GM10266 (cell line): ENCODE data around the gene ALOX5.
"Not testable (repeated sequence)": the region's sequence is repeated elsewhere in the genome, so short reads cannot be mapped to it uniquely, and the experiment has no call there.

Source experiments
- DNase-seq: peaks from one replicate; pipeline ENCODE4 v3.0.0; 2012; ENCODE audit errors: extremely low spot score
- TF ChIP-seq, protein P1 (sequence below): IDR thresholded peaks from 2 replicates; pipeline ENCODE4 v1.5.1; 2012; ENCODE audit warnings: mild to moderate bottlenecking, low read depth; ENCODE audit not compliant: control insufficient read depth, insufficient read depth; ENCODE audit errors: missing control alignments

ALOX5 gene

DNA sequence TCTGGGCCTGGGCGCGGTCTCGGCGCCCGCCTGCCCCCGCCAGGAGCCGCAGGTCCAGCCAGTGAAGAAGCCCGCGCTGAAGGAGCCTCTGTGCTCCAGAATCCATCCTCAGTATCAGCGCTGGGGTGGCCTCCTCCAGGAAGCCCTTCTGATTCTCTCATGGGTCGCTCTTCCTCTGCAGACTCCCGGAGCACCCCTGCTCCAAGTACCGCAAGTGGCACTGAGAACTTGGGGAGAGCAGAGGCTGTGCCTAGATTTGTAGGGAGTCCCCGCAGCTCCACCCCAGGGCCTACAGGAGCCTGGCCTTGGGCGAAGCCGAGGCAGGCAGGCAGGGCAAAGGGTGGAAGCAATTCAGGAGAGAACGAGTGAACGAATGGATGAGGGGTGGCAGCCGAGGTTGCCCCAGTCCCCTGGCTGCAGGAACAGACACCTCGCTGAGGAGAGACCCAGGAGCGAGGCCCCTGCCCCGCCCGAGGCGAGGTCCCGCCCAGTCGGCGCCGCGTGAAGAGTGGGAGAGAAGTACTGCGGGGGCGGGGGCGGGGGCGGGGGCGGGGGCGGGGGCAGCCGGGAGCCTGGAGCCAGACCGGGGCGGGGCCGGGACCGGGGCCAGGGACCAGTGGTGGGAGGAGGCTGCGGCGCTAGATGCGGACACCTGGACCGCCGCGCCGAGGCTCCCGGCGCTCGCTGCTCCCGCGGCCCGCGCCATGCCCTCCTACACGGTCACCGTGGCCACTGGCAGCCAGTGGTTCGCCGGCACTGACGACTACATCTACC, at the start of gene ALOX5:
Gene ALOX5 (plus strand): TSS at position 641 of the 774 bp plus-strand sequence. CDS start 64 bp downstream, at position 705.
- DNase-seq: peak; percentile 73
- TF ChIP-seq, protein P1, sequence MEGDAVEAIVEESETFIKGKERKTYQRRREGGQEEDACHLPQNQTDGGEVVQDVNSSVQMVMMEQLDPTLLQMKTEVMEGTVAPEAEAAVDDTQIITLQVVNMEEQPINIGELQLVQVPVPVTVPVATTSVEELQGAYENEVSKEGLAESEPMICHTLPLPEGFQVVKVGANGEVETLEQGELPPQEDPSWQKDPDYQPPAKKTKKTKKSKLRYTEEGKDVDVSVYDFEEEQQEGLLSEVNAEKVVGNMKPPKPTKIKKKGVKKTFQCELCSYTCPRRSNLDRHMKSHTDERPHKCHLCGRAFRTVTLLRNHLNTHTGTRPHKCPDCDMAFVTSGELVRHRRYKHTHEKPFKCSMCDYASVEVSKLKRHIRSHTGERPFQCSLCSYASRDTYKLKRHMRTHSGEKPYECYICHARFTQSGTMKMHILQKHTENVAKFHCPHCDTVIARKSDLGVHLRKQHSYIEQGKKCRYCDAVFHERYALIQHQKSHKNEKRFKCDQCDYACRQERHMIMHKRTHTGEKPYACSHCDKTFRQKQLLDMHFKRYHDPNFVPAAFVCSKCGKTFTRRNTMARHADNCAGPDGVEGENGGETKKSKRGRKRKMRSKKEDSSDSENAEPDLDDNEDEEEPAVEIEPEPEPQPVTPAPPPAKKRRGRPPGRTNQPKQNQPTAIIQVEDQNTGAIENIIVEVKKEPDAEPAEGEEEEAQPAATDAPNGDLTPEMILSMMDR: no peak

DNA sequence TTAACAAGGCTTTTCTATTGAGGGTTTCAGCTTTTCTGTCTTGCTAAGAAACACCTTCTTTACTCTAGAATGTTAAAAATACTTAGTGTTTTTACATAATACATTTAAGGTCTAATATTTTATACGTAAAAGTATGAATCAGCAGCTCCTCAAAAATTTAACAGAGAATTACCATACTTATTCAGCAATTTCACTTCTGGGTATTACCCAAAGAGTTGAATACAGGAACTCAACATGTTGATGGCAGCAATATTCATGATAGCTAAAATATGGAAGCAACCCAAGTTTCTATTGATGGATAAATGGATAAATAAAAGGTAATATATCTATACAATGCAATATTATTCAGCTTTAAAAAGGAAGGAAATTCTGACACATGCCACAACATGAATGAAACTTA, 48.9 kb upstream of the ALOX5 start:
- TF ChIP-seq, protein P1: no peak
- no peak for DNase-seq

DNA sequence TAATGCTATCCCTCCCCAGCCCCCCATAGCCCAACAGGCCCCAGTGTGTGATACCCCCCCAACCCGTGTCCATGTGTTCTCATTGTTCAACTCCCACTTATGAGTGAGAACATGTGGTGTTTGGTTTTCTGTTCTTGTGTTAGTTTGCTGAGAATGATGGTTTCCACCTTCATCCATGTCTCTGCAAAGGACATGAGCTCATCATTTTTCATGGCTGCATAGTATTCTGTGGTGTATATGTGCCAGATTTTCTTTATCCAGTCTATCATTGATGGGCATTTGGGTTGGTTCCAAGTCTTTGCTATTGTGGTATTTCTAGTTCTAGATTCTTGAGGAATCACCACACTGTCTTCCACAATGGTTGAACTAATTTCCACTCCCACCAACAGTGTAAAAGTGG, 47.2 kb upstream of the ALOX5 start:
- not testable (repeated sequence) for DNase-seq

DNA sequence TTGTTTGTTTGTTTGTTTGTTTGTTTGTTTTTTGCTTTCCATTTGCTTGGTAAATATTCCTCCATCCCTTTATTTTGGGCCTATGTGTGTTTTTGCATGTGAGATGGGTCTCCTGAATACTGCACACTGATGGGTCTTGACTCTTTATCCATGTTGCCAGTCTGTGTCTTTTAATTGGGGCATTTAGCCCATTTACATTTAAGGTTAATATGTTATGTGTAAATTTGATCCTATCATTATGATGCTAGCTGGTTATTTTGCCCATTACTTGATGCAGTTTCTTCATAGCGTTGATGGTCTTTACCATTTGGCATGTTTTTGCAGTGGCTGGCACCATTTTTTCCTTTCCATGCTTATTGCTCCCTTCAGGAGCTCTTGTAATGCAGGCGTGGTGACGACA, 42.2 kb upstream of the ALOX5 start:
- DNase-seq: not testable (repeated sequence)

DNA sequence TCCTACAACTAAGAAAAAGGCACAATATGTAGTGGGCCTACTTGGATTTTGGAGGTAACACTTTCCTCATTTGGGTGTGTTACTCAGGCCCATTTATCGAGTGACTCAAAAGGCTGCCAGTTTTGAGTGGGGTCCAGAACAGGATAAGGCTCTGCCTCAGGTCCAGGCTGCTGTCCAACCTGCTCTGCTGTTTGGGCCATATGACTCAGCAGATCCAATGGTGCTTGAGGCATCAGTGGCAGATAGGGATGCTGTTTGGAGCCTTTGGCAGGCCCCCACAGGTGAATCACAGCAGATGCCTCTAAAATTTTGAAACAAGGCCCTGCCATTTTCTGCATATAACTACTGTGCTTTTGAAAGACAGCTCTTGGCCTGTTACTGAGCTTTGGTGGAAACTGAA, 34.1 kb upstream of the ALOX5 start:
- TF ChIP-seq, protein P1: no peak
- DNase-seq: no peak

DNA sequence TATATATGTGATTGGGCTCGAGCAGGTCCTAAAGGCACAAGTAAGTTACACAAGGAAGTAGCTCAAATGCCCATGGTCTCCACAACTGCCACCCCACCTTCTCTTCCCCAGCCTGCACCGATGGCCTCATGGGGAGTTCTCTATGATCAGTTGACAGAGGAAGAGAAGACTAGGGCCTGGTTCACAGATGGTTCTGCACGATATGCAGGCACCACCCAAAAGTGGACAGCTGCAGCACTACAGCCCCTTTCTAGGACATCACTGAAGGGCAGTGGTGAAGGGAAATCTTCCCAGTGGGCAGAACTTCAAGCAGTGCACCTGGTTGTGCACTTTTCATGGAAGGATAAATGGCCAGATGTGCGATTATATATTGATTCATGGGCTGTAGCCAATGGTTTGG, 33.6 kb upstream of the ALOX5 start:
- not testable (repeated sequence) for DNase-seq

- not testable (repeated sequence) for DNase-seq
Measured at GRCh38 chr10:45346652-45347335, 27.2 kb upstream of the ALOX5 start.

DNA sequence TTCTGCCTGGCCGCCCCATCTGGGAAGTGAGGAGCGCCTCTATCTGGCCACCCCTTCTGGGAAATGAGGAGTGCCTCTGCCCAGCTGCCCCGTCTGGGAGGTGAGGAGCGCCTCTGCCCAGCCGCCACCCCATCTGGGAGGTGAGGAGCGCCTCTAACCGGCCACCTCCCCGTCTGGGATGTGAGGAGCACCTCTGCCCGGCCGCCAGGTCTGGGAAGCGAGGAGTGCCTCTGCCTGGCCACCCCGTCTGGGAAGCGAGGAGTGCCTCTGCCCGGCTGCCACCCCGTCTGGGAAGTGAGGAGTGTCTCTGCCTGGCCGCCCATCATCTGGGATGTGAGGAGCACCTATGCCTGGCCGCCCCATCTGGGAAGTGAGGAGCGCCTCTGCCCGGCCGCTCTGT, 26.6 kb upstream of the ALOX5 start:
- not testable (repeated sequence) for DNase-seq

- DNase-seq: not testable (repeated sequence)
Measured at GRCh38 chr10:45348196-45348765, 25.7 kb upstream of the ALOX5 start.

GRCh38 chr10:45353186-45353585, 20.8 kb upstream of the ALOX5 start:
- no peak for DNase-seq
- TF ChIP-seq, protein P1: no peak
